Panc1 (cell line): ENCODE data around the gene EIF4E.

ENCODE experiments used
- REST ChIP-seq, 2 experiments: IDR thresholded peaks; 2 replicates each; pipeline ENCODE4 v1.6.1; 2011 to 2012; ENCODE audit warnings: low read depth in 2 of 2, control low read depth in 1 of 2, low read length in 1 of 2, mild to moderate bottlenecking in 1 of 2, moderate library complexity in 1 of 2; ENCODE audit not compliant: insufficient read depth in 1 of 2
- TCF7L2 ChIP-seq: IDR thresholded peaks from 2 replicates; pipeline ENCODE4 v1.6.1; 2011; ENCODE audit warnings: mild to moderate bottlenecking, low read depth, low read length, inconsistent platforms
- TF ChIP-seq, protein P1 (sequence below): fragments of 450-650 bp; IDR thresholded peaks from 2 replicates; pipeline ENCODE4 v1.5.1; 2017; ENCODE audit warnings: mild to moderate bottlenecking

- TF ChIP-seq TCF7L2 (no peak), REST (IDR thresholded peaks at IDR 0.05; ENCODE audit: insufficient read depth in 1 of 2, low read depth in 2 of 2, low read length in 1 of 2) (no peak)
- TF ChIP-seq, protein P1, sequence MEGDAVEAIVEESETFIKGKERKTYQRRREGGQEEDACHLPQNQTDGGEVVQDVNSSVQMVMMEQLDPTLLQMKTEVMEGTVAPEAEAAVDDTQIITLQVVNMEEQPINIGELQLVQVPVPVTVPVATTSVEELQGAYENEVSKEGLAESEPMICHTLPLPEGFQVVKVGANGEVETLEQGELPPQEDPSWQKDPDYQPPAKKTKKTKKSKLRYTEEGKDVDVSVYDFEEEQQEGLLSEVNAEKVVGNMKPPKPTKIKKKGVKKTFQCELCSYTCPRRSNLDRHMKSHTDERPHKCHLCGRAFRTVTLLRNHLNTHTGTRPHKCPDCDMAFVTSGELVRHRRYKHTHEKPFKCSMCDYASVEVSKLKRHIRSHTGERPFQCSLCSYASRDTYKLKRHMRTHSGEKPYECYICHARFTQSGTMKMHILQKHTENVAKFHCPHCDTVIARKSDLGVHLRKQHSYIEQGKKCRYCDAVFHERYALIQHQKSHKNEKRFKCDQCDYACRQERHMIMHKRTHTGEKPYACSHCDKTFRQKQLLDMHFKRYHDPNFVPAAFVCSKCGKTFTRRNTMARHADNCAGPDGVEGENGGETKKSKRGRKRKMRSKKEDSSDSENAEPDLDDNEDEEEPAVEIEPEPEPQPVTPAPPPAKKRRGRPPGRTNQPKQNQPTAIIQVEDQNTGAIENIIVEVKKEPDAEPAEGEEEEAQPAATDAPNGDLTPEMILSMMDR = no peak
Measured at GRCh38 chr4:98961770-98962169, 32.8 kb upstream of the EIF4E start.
